HepG2 (cell line): ENCODE data around the gene TP73. TPM values are rescaled to one million over a fixed set of nuclear protein-coding genes. Genes with fewer than 3 reads are reported as not detected.
A peak's percentile ranks its signal among the peaks of the same experiment; 100 is the strongest.

ENCODE experiments used
- FOXK2 ChIP-seq: fragments of 450-650 bp; IDR thresholded peaks from 2 replicates; pipeline ENCODE4 v1.6.1; 2016
- HMG20B ChIP-seq: conservative IDR thresholded peaks from 2 replicates; pipeline ENCODE4 v1.6.1; 2016; ENCODE audit warnings: missing genetic modification reagents, missing compliant biosample characterization
- KLF12 ChIP-seq: sonication (generic); formaldehyde crosslinking; IDR thresholded peaks from 2 replicates; pipeline ENCODE4 v1.4.0; 2020; ENCODE audit warnings: missing genetic modification reagents, borderline replicate concordance
- MED8 ChIP-seq: sonication (generic); formaldehyde crosslinking; IDR thresholded peaks from 2 replicates; pipeline ENCODE4 v1.8.1; 2023; ENCODE audit warnings: mild to moderate bottlenecking, missing genetic modification reagents; ENCODE audit not compliant: insufficient replicate concordance
- REL ChIP-seq: sonication (generic); formaldehyde crosslinking; conservative IDR thresholded peaks from 2 replicates; pipeline ENCODE4 v1.8.0; 2022; ENCODE audit warnings: mild to moderate bottlenecking, missing genetic modification reagents, moderate library complexity
- RELA ChIP-seq: sonication (generic); formaldehyde crosslinking; IDR thresholded peaks from 2 replicates; pipeline ENCODE4 v1.4.0; 2020; ENCODE audit warnings: missing genetic modification reagents
- TARDBP ChIP-seq: sonication (generic); formaldehyde crosslinking; IDR thresholded peaks from 2 replicates; pipeline ENCODE4 v1.8.0; 2022; ENCODE audit warnings: mild to moderate bottlenecking, missing genetic modification reagents
- ZBTB7A ChIP-seq: sonication (generic); formaldehyde crosslinking; IDR thresholded peaks from 2 replicates; pipeline ENCODE4 v1.8.0; 2022; ENCODE audit warnings: mild to moderate bottlenecking, missing genetic modification reagents
- ZFP82 ChIP-seq: sonication (generic); formaldehyde crosslinking; IDR thresholded peaks from 2 replicates; pipeline ENCODE4 v1.5.1; 2020; ENCODE audit warnings: mild to moderate bottlenecking, missing genetic modification reagents, borderline replicate concordance
- ZNF10 ChIP-seq: sonication (generic); formaldehyde crosslinking; IDR thresholded peaks from 2 replicates; pipeline ENCODE4 v1.4.0; 2020; ENCODE audit warnings: mild to moderate bottlenecking, low read depth, missing genetic modification reagents, borderline replicate concordance
- ZNF598 ChIP-seq: sonication (generic); formaldehyde crosslinking; IDR thresholded peaks from 2 replicates; pipeline ENCODE4 v1.5.1; 2020; ENCODE audit warnings: mild to moderate bottlenecking, missing genetic modification reagents, borderline replicate concordance
- ZNF609 ChIP-seq: sonication (generic); formaldehyde crosslinking; IDR thresholded peaks from 2 replicates; pipeline ENCODE4 v1.4.0; 2020; ENCODE audit warnings: mild to moderate bottlenecking, missing genetic modification reagents, borderline replicate concordance
- ZNF615 ChIP-seq: sonication (generic); formaldehyde crosslinking; IDR thresholded peaks from 2 replicates; pipeline ENCODE4 v1.5.0; 2020; ENCODE audit warnings: mild to moderate bottlenecking, missing genetic modification reagents, borderline replicate concordance
- ZNF713 ChIP-seq: sonication (generic); formaldehyde crosslinking; IDR thresholded peaks from 2 replicates; pipeline ENCODE4 v1.4.0; 2020; ENCODE audit warnings: mild to moderate bottlenecking, missing genetic modification reagents
- ZNF777 ChIP-seq: sonication (generic); formaldehyde crosslinking; IDR thresholded peaks from 2 replicates; pipeline ENCODE4 v1.4.0; 2020; ENCODE audit warnings: missing genetic modification reagents
- ZSCAN12 ChIP-seq: sonication (generic); formaldehyde crosslinking; IDR thresholded peaks from 2 replicates; pipeline ENCODE4 v1.9.0; 2021; ENCODE audit warnings: mild to moderate bottlenecking, missing genetic modification reagents
- polyA plus RNA-seq, 8 experiments: library from polyadenylated mRNA; depleted of rRNA in 3 of 8; stranded (reverse) in 7 of 8; unstranded in 1 of 8; fragments of >200 nt; fragmentation: Illumina TruSeq in 4 of 8; extraction: Trizol in 4 of 8; gene quantifications; 2 replicates each; pipeline versions ENCODE4 v1.2.1 to v1.2.3, GENCODE V29; 2011 to 2016; ENCODE audit warnings: low read depth in 4 of 8, missing spikeins in 1 of 8, mixed read lengths in 1 of 8; ENCODE audit not compliant: insufficient read depth in 1 of 8
- total RNA-seq, 5 experiments: library from RNA; depleted of rRNA; stranded (reverse); fragments of >200 nt; fragmentation: Illumina TruSeq; extraction: Trizol; gene quantifications; 2 replicates each; pipeline ENCODE4 v1.2.3, GENCODE V29; 2016; ENCODE audit warnings: low read depth in 1 of 5
- TF ChIP-seq, protein P1 (sequence below): sonication (generic); formaldehyde crosslinking; IDR thresholded peaks from 2 replicates; pipeline ENCODE4 v1.5.1; 2020; ENCODE audit warnings: missing genetic modification reagents, mild to moderate bottlenecking, borderline replicate concordance
- TF ChIP-seq, protein P2 (sequence below): sonication (generic); formaldehyde crosslinking; IDR thresholded peaks from 2 replicates; pipeline ENCODE4 v1.4.0; 2020; ENCODE audit warnings: missing genetic modification reagents
- TF ChIP-seq, protein P3 (sequence below): sonication (generic); formaldehyde crosslinking; IDR thresholded peaks from 2 replicates; pipeline ENCODE4 v1.4.0; 2020; ENCODE audit warnings: missing genetic modification reagents
- TF ChIP-seq, protein P4 (sequence below): IDR thresholded peaks from 2 replicates; pipeline ENCODE4 v1.6.1; 2016; ENCODE audit warnings: missing genetic modification reagents, missing compliant biosample characterization

Gene TP73
- total and polyA plus RNA-seq, 2 of the 13 experiments (the other 11 are each of a cell fraction or from before 2014, with no cell fraction given), result 0.49 to 1.1 TPM

DNA sequence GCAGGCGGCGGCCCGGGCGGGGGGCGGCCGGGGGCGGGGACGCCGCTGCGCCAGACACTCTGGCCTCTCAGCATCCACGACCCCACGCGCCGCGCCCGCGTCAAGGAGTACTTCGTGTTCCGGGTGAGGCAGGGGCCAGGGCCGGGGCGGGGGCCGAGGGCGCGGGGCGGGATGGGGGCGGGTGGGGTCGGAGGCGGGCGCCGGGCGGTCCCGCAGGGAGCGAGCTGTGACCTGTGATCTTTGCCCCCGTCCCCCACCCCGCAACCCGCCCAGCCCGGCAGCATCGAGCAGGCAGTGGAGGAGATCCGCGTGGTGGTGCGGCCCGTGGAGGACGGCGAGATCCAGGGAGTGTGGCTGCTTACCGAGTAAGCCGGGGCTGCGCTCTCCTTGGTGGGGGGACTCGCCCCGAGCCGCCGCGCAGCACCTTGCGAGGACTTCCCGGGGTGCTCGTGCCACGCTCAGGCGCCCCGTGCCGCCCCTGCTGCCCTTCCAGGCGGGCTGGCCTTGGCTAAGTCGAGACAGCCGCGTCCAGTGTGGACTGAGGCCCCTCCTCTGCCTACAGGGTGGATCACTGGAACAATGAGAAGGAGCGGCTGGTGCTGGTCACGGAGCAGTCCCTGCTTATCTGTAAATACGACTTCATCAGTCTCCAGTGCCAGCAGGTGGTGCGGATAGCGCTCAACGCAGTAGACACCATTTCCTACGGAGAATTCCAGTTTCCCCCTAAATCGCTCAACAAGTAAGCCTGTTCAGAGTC is 27.0 kb upstream of the TP73 start (continued):
- TF ChIP-seq, protein P1, sequence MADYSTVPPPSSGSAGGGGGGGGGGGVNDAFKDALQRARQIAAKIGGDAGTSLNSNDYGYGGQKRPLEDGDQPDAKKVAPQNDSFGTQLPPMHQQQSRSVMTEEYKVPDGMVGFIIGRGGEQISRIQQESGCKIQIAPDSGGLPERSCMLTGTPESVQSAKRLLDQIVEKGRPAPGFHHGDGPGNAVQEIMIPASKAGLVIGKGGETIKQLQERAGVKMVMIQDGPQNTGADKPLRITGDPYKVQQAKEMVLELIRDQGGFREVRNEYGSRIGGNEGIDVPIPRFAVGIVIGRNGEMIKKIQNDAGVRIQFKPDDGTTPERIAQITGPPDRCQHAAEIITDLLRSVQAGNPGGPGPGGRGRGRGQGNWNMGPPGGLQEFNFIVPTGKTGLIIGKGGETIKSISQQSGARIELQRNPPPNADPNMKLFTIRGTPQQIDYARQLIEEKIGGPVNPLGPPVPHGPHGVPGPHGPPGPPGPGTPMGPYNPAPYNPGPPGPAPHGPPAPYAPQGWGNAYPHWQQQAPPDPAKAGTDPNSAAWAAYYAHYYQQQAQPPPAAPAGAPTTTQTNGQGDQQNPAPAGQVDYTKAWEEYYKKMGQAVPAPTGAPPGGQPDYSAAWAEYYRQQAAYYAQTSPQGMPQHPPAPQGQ, result no peak
- TF ChIP-seq, protein P2, sequence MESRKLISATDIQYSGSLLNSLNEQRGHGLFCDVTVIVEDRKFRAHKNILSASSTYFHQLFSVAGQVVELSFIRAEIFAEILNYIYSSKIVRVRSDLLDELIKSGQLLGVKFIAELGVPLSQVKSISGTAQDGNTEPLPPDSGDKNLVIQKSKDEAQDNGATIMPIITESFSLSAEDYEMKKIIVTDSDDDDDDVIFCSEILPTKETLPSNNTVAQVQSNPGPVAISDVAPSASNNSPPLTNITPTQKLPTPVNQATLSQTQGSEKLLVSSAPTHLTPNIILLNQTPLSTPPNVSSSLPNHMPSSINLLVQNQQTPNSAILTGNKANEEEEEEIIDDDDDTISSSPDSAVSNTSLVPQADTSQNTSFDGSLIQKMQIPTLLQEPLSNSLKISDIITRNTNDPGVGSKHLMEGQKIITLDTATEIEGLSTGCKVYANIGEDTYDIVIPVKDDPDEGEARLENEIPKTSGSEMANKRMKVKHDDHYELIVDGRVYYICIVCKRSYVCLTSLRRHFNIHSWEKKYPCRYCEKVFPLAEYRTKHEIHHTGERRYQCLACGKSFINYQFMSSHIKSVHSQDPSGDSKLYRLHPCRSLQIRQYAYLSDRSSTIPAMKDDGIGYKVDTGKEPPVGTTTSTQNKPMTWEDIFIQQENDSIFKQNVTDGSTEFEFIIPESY (CRISPR knock-in tag), result no peak
- TF ChIP-seq KLF12 (CRISPR knock-in tag), result no peak
- TF ChIP-seq HMG20B (CRISPR knock-in tag), result no peak
- no peak for TF ChIP-seq RELA (CRISPR knock-in tag)
- TF ChIP-seq ZNF615 (CRISPR knock-in tag), result no peak
- no peak for TF ChIP-seq ZNF10 (CRISPR knock-in tag)
- TF ChIP-seq, protein P3, sequence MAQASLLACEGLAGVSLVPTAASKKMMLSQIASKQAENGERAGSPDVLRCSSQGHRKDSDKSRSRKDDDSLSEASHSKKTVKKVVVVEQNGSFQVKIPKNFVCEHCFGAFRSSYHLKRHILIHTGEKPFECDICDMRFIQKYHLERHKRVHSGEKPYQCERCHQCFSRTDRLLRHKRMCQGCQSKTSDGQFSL (CRISPR knock-in tag), result no peak
- TF ChIP-seq REL, result no peak
- TF ChIP-seq ZNF609, result 0 out of 2 replicates have a peak, but pooled peaks have one; percentile 36
- no peak for TF ChIP-seq ZSCAN12 (CRISPR knock-in tag)
- TF ChIP-seq ZNF777 (CRISPR knock-in tag), result peak; percentile 60; the same call in 1 of the 2 replicates
- TF ChIP-seq ZNF713 (CRISPR knock-in tag), result no peak
- peak; percentile 91; the same call in 1 of the 2 replicates for TF ChIP-seq ZNF598
- TF ChIP-seq, protein P4, sequence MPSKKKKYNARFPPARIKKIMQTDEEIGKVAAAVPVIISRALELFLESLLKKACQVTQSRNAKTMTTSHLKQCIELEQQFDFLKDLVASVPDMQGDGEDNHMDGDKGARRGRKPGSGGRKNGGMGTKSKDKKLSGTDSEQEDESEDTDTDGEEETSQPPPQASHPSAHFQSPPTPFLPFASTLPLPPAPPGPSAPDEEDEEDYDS (CRISPR knock-in tag), result no peak
- no peak for TF ChIP-seq ZFP82 (CRISPR knock-in tag)
- TF ChIP-seq ZBTB7A (CRISPR knock-in tag), result no peak; the same call in 1 of the 2 replicates
- TF ChIP-seq TARDBP (CRISPR knock-in tag), result peak; percentile 70; the same call in 1 of the 2 replicates
- TF ChIP-seq FOXK2, result no peak
- peak; percentile 42 for TF ChIP-seq MED8
